Urinary bladder (tissue), 4 donors: ENCODE data around the gene ARHGAP32. TPM values are rescaled to one million over a fixed set of nuclear protein-coding genes. Genes with fewer than 3 reads are reported as not detected.

Source experiments
- DNase-seq: peaks from one replicate; pipeline ENCODE4 v3.0.0-alpha.2; 2015; ENCODE audit errors: extremely low spot score
- H3K27ac ChIP-seq: one replicate; pipeline ENCODE4 v1.5.1; 2013; ENCODE audit warnings: low read depth, mild to moderate bottlenecking, moderate library complexity
- H3K36me3 ChIP-seq: one replicate; pipeline ENCODE4 v1.6.1; 2013; ENCODE audit warnings: mild to moderate bottlenecking, moderate library complexity; ENCODE audit not compliant: insufficient read depth
- H3K4me1 ChIP-seq: one replicate; pipeline ENCODE4 v1.6.1; 2013; ENCODE audit warnings: mild to moderate bottlenecking, moderate library complexity; ENCODE audit not compliant: insufficient read depth
- H3K4me3 ChIP-seq: one replicate; pipeline ENCODE4 v1.5.1; 2013; ENCODE audit warnings: low read depth, low read length
- WGBS: extraction: QIAGEN DNeasy Blood & Tissue Kit; methylation state at CpG from one replicate; pipeline ENCODE4 v1.1.7; 2013; 5-methylcytosine and 5-hydroxymethylcytosine counted together
- polyA plus RNA-seq: library from polyadenylated mRNA; stranded (reverse); fragments of 200-250 nt; gene quantifications from one replicate; pipeline ENCODE4 v1.2.3, GENCODE V29; 2013
- total RNA-seq: library from RNA; depleted of rRNA; stranded (reverse); fragments of >200 nt; gene quantifications from one replicate; pipeline ENCODE4 v1.2.3, GENCODE V29; 2014
- donor health status: healthy with polysubstance abuse.
- donor health status: healthy.

Gene ARHGAP32
- total and polyA plus RNA-seq, 2 donors: 5.1 to 40.0 TPM

- H3K4me1 ChIP-seq: no peaks in the 10 kb centered on the region
- 16% methylated on average over 2 of the region's 2 CpGs for WGBS
- peak overlapping the region; percentile 50 for H3K27ac ChIP-seq
- no peaks in the 10 kb centered on the region for H3K36me3 ChIP-seq
- DNase-seq: no peak
- no peak overlapping the region for H3K4me3 ChIP-seq
Observed at GRCh38 chr11:129115652-129116586, 76.2 kb downstream of the ARHGAP32 start.

- 72% methylated on average over 1 of the region's 1 CpG for WGBS
- no peak for DNase-seq
- Histone ChIP-seq H3K4me1 (no peaks in the 10 kb centered on the region), H3K4me3 (no peak overlapping the region), H3K27ac (no peak overlapping the region), H3K36me3 (no peaks in the 10 kb centered on the region)
Observed at GRCh38 chr11:129109701-129110100, 82.4 kb downstream of the ARHGAP32 start.

GRCh38 chr11:129106788-129107187 is 85.3 kb downstream of the ARHGAP32 start:
- H3K27ac ChIP-seq: no peak overlapping the region
- 96% methylated on average over 1 of the region's 1 CpG for WGBS
- H3K4me1 ChIP-seq: no peaks in the 10 kb centered on the region
- no peak overlapping the region for H3K4me3 ChIP-seq
- H3K36me3 ChIP-seq: no peaks in the 10 kb centered on the region
- no peak for DNase-seq

- Histone ChIP-seq H3K4me1 (no peaks in the 10 kb centered on the region), H3K27ac (no peak overlapping the region), H3K4me3 (no peak overlapping the region), H3K36me3 (no peaks in the 10 kb centered on the region)
- no peak for DNase-seq
- WGBS: 98% methylated on average over 1 of the region's 1 CpG
Observed at GRCh38 chr11:129102756-129103155, 89.4 kb downstream of the ARHGAP32 start.

- no peaks in the 10 kb centered on the region for H3K36me3 ChIP-seq
- H3K27ac ChIP-seq: no peak overlapping the region
- H3K4me3 ChIP-seq: no peak overlapping the region
- no peak for DNase-seq
- no peaks in the 10 kb centered on the region for H3K4me1 ChIP-seq
Observed at GRCh38 chr11:129102225-129102624, 89.9 kb downstream of the ARHGAP32 start.

- H3K27ac ChIP-seq: no peak overlapping the region
- no peaks in the 10 kb centered on the region for H3K36me3 ChIP-seq
- no peak for DNase-seq
- 93% methylated on average over 2 of the region's 2 CpGs for WGBS
- H3K4me1 ChIP-seq: no peaks in the 10 kb centered on the region
- H3K4me3 ChIP-seq: no peak overlapping the region
Observed at GRCh38 chr11:129093283-129093682, 98.8 kb downstream of the ARHGAP32 start.

- Histone ChIP-seq H3K4me3 (no peak overlapping the region), H3K4me1 (no peaks in the 10 kb centered on the region), H3K36me3 (no peaks in the 10 kb centered on the region), H3K27ac (no peak overlapping the region)
- WGBS: 97% methylated on average over 1 of the region's 1 CpG
- DNase-seq: no peak
Observed at GRCh38 chr11:129090056-129090455, 102.1 kb downstream of the ARHGAP32 start.

GRCh38 chr11:129089279-129089678 is 102.8 kb downstream of the ARHGAP32 start:
- no peak for DNase-seq
- Histone ChIP-seq H3K36me3 (no peaks in the 10 kb centered on the region), H3K4me3 (no peak overlapping the region), H3K4me1 (no peaks in the 10 kb centered on the region), H3K27ac (no peak overlapping the region)
- 90% methylated on average over 5 of the region's 5 CpGs for WGBS

- 88% methylated on average over 1 of the region's 1 CpG for WGBS
- Histone ChIP-seq H3K4me1 (no peaks in the 10 kb centered on the region), H3K27ac (no peak overlapping the region), H3K36me3 (no peaks in the 10 kb centered on the region), H3K4me3 (no peak overlapping the region)
- no peak for DNase-seq
Observed at GRCh38 chr11:129086976-129087375, 105.1 kb downstream of the ARHGAP32 start.

GRCh38 chr11:129077191-129077590 is 114.9 kb downstream of the ARHGAP32 start:
- H3K4me1 ChIP-seq: no peaks in the 10 kb centered on the region
- no peak overlapping the region for H3K4me3 ChIP-seq
- no peak overlapping the region for H3K27ac ChIP-seq
- 89% methylated on average over 5 of the region's 5 CpGs for WGBS
- H3K36me3 ChIP-seq: no peaks in the 10 kb centered on the region
- DNase-seq: no peak

GRCh38 chr11:129075757-129076156 is 116.4 kb downstream of the ARHGAP32 start:
- no peaks in the 10 kb centered on the region for H3K36me3 ChIP-seq
- no peak overlapping the region for H3K27ac ChIP-seq
- H3K4me3 ChIP-seq: no peak overlapping the region
- no peak for DNase-seq
- 89% methylated on average over 7 of the region's 7 CpGs for WGBS
- H3K4me1 ChIP-seq: no peaks in the 10 kb centered on the region

GRCh38 chr11:129067454-129067853 is 124.7 kb downstream of the ARHGAP32 start:
- 91% methylated on average over 2 of the region's 2 CpGs for WGBS
- Histone ChIP-seq H3K27ac (no peak overlapping the region), H3K4me3 (no peak overlapping the region), H3K4me1 (no peaks in the 10 kb centered on the region), H3K36me3 (no peaks in the 10 kb centered on the region)
- DNase-seq: no peak

GRCh38 chr11:129066229-129066628 is 125.9 kb downstream of the ARHGAP32 start:
- Histone ChIP-seq H3K27ac (no peak overlapping the region), H3K4me3 (no peak overlapping the region), H3K4me1 (no peaks in the 10 kb centered on the region), H3K36me3 (no peaks in the 10 kb centered on the region)
- DNase-seq: no peak
- WGBS: 62% methylated on average over 1 of the region's 1 CpG

- DNase-seq: no peak
- Histone ChIP-seq H3K4me1 (no peaks in the 10 kb centered on the region), H3K27ac (no peak overlapping the region), H3K36me3 (no peaks in the 10 kb centered on the region), H3K4me3 (no peak overlapping the region)
Observed at GRCh38 chr11:129063118-129063517, 129.0 kb downstream of the ARHGAP32 start.
